ENCODE data around the gene RAB11B.
A peak's percentile ranks its signal among the peaks of the same experiment; 100 is the strongest.
"Not testable (repeated sequence)": the region's sequence is repeated elsewhere in the genome, so short reads cannot be mapped to it uniquely, and the experiment has no call there.

RAB11B gene

DNA sequence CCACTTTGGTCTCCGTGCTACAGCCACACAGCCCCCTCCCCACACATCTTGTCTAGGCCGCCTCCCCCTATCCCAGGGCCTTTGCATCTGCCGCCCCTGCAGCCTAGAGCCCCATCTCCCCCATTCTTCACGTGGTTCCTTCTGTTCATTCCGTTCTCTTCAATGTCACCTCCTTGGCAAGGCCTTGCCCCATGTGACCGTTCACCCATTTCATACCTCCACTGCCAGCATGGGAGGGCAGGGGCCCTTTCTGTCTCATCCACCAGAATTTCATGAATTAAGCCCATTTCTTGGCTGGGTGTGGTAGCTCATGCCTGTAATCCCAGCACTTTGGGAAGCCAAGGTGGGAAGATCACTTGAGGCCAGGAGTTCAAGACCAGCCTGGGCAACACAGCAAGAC is 38.9 kb downstream of the RAB11B start:
- no peak for DNase-seq (ENCODE audit: low read depth)

DNA sequence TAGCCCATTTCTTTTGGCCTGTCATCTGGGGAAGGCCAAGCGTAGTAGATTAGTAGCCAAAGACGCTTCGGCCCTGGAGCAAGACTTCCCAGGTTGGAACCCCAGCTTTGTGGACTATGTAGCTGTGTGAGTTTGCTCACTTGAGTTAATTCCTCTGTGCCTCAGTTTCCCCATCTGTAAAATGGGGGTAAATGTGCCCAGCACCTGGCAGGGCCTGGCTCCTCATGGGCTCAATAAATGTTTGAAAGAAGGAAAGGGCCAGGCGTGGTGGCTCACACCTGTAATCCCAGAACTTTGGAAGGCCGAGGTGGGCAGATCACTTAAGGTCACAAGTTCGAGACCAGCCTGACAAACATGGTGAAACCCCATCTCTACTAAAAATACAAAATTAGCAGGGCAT is 39.7 kb downstream of the RAB11B start:
- no peak for DNase-seq (ENCODE audit: low read depth)

DNA sequence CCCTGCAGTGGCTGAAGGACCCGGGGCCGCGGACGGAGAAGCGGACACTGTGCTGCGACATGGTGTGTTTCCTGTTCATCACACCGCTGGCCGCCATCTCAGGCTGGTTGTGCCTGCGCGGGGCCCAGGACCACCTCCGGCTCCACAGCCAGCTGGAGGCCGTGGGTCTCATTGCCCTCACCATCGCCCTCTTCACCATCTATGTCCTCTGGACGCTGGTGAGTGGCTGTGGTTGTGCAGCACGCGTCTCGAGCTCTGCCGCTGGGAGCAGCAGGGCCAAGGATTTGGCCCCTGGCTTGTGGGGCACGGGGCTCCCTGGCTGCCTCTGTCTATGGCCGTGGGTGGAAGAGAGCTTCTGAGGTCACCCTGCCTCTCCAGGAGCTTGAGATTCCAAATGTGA is 40.5 kb downstream of the RAB11B start:
- DNase-seq (ENCODE audit: low read depth), result no peak

DNA sequence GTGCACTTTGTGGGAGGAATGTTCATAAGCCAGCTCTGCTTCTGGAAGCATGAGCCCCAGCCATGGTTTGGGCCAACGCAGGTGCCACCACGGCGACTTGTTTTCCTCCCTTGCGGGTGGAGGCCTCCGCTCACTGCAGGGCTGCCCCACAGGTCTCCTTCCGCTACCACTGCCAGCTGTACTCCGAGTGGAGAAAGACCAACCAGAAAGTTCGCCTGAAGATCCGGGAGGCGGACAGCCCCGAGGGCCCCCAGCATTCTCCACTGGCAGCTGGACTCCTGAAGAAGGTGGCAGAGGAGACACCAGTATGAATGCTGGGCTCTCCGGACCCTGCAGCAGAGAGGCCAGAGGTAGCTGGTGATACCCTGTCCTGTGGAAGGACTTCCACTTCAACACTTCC is 48.1 kb downstream of the RAB11B start:
- no peak for DNase-seq (ENCODE audit: low read depth)

DNA sequence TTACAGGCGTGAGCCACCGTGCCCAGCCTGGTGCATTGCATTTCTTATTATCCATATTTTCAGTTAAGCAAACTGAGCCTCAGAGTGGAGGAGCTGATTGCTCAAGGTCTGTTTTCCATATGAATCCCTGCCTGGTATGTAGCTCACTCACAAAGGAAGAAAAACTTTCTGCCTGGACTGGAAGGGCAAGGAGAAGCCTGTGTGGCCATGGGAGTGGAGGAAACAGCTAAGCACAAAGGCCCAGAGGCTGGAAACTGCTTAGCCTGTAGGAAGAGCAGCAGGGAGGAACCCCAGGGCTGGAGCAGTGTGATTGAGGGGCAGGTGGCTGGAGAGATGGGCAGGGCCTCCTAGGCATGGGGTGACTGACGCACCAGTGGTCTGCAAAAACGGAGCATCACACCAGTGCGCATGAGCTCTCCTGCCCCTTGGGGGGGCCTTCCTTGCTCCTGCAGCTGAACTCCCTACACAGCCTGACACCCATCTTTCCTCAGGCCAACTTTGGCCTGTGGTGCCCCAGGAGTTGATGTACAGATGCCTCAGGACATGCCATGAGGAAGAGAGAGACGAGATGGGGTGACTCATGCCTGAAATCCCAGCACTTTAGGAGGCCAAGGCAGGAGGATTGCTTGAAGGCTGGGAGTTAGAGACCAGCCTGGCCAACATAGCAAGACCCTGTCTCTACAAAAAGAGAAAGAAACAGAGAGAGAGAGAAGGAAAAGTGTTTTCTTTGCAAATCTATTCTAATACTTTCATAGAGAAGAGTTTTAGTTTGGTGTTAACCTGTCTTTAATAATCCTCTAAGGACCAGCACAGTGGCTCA is 51.8 kb downstream of the RAB11B start:
- DNase-seq (ENCODE audit: low read depth), result no peak

DNA sequence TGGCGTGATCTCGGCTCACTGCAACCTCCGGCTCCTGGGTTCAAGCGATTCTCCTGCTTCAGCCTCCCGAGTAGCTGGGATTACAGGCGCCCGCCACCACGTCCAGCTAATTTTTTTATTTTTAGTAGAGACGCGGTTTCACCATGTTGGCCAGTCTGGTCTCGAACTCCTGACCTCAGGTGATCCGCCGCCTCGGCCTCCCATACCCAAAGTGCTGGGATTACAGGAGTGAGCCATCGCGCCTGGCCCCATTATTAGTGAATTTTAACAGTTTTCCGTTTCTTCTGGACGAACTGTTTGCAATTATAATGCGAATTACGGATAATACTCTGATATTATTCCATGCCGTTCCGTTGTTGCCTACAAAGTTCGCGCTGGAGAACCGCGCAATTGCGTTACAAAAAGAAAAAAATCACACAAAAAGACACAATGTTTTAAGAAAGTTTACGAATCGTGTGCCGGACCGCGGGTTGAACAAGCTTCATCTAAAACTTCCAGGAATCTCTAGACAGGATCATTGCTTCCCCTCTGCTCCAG is 54.0 kb downstream of the RAB11B start:
- not testable (repeated sequence) for DNase-seq (ENCODE audit: low read depth)

DNA sequence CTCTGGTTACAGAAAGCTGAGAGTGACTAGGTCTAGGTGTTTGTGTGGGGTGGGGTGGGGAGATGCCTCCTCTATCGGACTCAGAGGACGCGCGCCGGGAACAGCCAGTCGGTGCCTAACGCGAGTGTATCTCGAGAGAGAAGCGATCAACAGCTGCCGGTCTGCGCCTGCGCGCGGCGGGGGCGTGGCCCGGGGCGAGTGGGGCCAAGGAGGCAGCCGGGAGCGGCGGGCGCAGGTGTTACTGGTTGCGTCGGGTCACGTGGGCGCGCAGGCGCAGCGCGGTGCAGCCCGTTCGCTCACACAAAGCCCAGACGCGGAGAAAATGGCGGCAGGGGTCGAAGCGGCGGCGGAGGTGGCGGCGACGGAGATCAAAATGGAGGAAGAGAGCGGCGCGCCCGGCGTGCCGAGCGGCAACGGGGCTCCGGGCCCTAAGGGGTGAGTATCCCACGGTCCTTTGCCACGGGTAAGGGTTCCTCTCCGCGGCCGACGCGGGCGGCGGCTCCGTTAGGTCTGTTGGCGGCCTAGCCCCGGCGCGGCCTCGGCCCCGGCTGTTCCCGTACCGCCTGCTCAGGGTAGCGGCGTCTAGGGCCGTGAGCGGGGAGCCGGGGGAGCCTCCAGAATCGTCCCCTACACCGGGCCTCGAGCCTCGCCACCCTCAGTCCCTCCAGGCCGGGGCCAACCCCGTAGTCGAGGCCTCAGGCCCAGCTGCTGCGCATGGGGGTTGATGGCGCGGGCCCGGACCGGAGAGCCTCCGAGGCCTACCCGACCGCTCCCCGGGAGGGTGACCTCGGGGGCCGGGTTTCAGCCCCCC is 54.7 kb downstream of the RAB11B start, which contains the start of gene HNRNPM:
Gene HNRNPM, plus strand, starts transcription at position 299 of the 811 bp plus-strand sequence. Its CDS starts 24 bp downstream, at position 323.
- peak; percentile 94 for DNase-seq (ENCODE audit: low read depth)

DNA sequence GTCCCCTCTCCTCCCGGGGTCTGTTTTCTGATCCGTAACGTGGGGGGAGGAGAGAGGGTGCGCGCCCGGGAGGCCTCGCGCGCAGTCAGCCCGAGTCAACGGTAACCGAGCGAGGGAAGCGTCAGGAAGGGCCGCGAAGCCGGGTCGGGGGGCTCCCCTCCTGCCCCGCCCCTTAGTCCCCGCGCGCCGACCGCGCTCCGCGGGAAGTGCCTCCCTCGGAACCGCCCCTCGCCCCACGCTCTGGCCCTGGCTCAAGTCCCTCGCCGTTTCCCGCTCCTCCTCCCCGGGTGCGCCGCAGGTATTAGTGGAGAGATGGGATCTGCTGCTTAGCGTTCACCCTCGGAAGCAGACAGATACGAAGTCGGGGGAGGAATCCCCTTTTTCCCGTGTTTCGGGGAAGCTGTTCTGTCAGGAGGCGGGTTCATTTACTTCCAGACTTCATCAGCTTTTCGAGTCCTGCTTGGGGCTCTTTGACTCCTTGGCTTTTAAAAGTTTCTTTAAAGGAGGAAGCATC is 55.4 kb downstream of the RAB11B start:
- DNase-seq (ENCODE audit: low read depth), result no peak

DNA sequence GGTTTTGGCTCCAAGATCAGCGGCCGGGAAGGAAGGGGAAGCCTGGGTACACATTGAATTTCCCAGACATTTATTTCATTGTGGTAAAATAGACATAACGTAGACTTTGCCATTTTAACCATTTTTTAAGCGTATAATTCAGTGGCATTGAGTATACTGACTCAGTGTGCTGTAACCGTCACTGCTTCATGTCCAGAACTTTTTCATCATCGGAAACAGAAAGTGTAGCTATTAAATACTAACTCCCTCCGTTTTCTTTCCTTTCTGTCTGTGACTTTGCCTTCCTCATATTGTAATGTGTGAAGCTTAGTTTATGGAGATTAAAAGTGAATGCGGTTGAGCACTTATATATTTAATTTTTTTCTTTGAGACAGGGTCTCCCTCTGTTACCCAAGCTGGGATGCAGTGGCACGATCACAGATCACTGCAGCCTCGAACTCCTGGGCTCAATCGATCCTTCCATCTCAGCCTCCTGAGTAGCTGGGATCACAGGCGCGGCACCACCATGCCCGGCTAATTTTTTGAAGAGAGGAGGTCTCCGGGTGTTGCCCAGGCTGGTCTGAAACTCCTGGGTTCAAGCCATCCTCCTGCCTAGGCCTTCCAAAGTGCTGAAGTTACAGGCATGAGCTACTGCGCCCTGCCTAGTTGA is 56.0 kb downstream of the RAB11B start:
- DNase-seq (ENCODE audit: low read depth), result no peak

DNA sequence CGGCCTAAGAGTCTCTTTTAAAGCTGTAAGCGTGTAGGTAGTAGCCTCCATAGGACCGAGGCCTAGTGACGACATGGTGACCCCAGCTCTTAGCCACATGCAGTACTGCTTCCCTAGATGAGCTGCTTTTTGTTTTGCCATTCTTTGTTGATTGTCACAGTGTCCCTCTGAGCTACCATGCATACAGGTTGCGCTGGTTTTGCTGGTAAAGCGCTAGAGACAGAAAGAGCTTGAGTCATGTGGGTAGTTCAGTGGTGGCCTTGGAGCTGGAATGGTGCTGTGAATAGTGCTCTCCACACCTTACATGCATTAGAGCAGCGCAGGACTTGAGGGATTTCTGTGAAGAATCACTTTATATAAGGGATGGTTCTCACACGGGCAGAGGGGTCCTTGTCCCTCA is 59.7 kb downstream of the RAB11B start:
- no peak for DNase-seq (ENCODE audit: low read depth)

DNA sequence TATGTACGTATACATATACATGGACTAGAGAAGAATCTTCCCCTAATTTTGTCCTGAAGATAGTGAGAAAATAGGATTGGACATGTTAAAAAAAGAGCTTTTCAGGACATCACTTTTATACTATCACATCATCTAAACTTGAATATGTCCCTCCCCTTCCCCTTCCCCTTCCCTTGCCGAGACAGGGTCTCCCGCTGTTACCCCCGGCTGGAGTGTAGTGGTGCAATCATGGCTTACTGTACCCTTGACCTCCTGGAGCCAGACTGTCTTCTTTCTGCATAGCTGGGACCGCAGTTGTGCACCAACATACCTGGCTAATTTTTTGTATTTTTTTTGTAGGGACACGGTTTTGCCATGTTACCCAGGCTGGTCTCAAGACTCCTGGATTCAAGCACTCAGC is 61.2 kb downstream of the RAB11B start:
- DNase-seq (ENCODE audit: low read depth), result no peak

DNA sequence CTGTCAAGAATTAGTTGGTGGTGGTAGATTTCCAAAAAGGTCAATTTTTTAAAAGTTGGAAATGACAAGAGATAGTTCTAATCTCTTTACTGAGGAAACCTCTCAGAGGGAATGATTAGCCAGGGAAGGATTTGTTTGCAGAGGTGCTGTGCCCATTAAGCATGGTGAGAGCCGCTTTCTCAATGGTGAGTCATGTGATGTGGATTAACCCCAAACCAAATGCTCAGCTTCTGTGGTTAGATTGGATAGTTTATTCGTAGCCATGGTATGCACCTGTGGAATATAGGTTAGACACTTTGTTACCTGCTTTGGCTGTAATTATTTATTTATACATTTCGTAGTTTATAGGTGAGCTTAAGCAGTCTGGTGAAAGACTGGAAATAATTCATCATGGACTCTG is 61.7 kb downstream of the RAB11B start:
- no peak for DNase-seq (ENCODE audit: low read depth)

DNA sequence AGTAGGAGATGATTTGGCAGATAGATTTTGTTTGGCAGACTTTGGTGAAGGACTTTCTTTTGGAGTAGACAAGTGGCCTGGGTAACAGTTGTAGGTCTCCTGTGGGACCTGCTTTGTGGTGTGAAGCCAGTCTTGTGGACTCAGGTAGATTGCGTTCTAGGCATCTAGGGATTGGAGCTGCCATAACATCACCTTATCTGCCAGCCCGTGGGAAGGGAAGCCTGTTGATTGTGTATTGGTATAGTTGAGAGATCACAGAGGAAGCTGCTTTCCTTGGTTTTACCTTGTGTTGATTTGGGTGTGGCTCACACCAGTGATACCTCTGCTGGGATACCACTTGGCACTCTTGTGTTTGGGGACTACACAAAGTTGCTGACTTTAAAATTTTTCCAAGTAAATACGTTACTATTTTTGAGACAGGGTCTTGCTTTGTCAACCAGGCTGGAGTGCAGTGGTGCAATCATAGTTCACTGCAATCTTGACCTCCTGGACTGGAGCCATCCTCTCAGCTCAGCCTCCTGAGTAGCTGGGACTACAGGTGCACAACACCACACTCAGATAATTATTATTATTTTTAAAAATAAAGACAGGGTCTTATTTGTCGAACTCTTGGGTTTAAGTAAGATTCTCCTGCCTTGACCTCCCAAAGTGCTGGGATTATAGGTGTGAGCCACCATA is 62.4 kb downstream of the RAB11B start:
- no peak for DNase-seq (ENCODE audit: low read depth)

DNA sequence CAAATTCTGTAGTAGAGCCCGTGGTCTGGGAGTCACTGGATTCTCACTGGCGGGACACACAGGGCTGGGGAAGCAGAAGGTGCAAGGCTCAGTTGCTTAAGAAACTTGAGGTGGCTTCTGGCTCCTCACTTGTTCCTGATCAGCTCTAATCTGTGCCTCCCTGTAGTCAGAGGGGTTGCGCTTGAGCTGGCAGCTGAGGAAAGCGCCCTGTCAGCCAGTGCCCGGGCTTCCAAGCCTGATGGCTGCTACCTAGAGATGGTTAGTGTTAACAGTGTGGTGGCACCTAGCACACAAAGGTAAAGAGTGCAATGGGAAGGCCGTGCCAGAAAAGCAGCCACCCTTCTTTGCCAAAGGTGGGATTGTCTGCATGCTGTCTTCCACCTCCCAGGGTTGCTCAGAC is 63.5 kb downstream of the RAB11B start:
- no peak for DNase-seq (ENCODE audit: low read depth)
